Cardiac muscle cell (in vitro differentiated cells and primary cell): ENCODE results near the gene SLC9A3. TPM values are rescaled to one million over a fixed set of nuclear protein-coding genes. Genes with fewer than 3 reads are reported as not detected.

ENCODE experiments used
- DNase-seq, 2 donors: peaks; one replicate each; pipeline versions ENCODE4 v3.0.0 to v3.0.0-alpha.2; 2010 to 2017; ENCODE audit warnings: low read depth in 1 of 2, low spot score in 1 of 2
- H3K27ac ChIP-seq: fragments of 200-600 bp; sonication (generic); 2 replicates; pipeline ENCODE4 v1.5.1; 2016
- H3K27me3 ChIP-seq: fragments of 200-600 bp; sonication (generic); 2 replicates; pipeline ENCODE4 v1.6.0; 2016; ENCODE audit warnings: control low read depth
- H3K36me3 ChIP-seq: fragments of 200-600 bp; sonication (generic); 2 replicates; pipeline ENCODE4 v1.5.1; 2016; ENCODE audit warnings: control low read depth
- H3K4me1 ChIP-seq: fragments of 200-600 bp; sonication (generic); 2 replicates; pipeline ENCODE4 v1.8.1; 2017; ENCODE audit warnings: low read depth, mild to moderate bottlenecking, mixed run types
- H3K4me3 ChIP-seq: fragments of 200-600 bp; sonication (generic); 2 replicates; pipeline ENCODE4 v1.5.1; 2016; ENCODE audit warnings: mild to moderate bottlenecking
- H3K9me3 ChIP-seq: fragments of 200-600 bp; sonication (generic); 2 replicates; pipeline ENCODE4 v1.5.1; 2017; ENCODE audit warnings: low read depth, mild to moderate bottlenecking, control low read depth
- CTCF ChIP-seq: IDR thresholded peaks from 2 replicates; pipeline ENCODE4 v1.5.1; 2012; ENCODE audit warnings: low read depth, mild to moderate bottlenecking, low read length
- polyA plus RNA-seq: library from polyadenylated mRNA; unstranded; fragments of >200 nt; fragmentation: Nextera tagmentation; extraction: Ambion mirVana; gene quantifications from 2 replicates; pipeline ENCODE4 v1.2.1, GENCODE V29; 2016
- total RNA-seq: library from RNA; depleted of rRNA; stranded (reverse); fragments of >200 nt; gene quantifications from 2 replicates; pipeline ENCODE4 v1.2.3, GENCODE V29; 2016

The SLC9A3 gene
- total and polyA plus RNA-seq, 2 experiments from 2014 or later, result 4.8 to 15.3 TPM

DNA sequence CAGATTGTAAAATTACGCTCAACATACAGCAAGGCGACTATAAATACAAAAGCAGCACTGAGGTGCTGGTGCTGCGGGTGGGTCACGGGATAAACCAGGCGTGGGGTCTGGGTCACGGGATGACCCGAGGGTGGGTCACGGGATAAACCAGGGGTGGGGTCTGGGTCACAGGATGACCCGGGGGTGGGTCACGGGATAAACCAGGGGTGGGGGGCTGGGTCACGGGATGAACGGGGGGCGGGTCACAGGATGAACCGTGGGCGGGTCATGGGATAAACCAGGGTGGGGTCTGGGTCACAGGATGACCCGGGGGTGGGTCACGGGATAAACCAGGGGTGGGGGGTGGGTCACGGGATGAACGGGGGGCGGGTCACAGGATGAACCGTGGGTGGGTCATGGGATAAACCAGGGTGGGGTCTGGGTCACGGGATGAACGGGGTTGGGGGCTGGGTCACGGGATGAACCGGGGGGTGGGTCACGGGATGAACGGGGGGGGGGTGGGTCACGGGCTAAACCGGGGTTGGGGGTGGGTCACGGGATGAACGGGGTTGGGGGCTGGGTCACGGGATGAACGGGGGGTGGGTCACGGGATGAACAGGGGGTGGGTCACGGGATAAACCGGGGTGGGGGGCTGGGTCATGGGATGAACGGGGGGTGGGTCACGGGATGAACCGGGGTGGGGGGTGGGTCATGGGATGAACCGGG is 30.2 kb upstream of the SLC9A3 start:
- no peaks in the 10 kb centered on the region for H3K4me1 ChIP-seq
- no peaks in the 10 kb centered on the region for H3K9me3 ChIP-seq
- H3K27ac ChIP-seq, result no peak overlapping the region
- H3K27me3 ChIP-seq, result peaks cover 17% of the 10 kb centered on the region
- DNase-seq, result no peak
- H3K4me3 ChIP-seq, result no peak overlapping the region
- H3K36me3 ChIP-seq, result no peaks in the 10 kb centered on the region
- no peak for TF ChIP-seq CTCF

DNA sequence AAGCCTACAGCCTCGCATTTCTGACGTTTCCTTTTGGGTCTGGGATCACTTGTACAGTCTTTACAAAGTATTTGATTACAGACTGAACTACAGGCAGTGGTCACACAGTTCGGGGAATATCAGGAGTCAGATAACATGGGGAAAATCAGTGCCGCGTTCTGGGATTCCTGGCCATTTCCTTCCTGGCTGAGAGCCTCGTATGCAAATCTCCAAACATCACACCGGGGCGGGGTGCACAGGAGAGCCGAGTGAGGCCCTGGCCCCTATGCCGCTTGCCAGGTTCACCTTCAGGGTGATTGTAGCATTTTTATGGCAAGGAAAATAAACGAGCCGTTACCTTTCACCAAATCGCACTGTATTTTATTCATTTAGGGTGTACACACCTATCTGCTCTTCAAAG is 29.6 kb upstream of the SLC9A3 start:
- H3K4me1 ChIP-seq, result no peaks in the 10 kb centered on the region
- no peaks in the 10 kb centered on the region for H3K36me3 ChIP-seq
- DNase-seq, result no peak
- H3K27me3 ChIP-seq, result peaks cover 17% of the 10 kb centered on the region
- TF ChIP-seq CTCF, result no peak
- H3K27ac ChIP-seq, result no peak overlapping the region
- no peaks in the 10 kb centered on the region for H3K9me3 ChIP-seq
- H3K4me3 ChIP-seq, result no peak overlapping the region

GRCh38 chr5:551406-551805 is 27.2 kb upstream of the SLC9A3 start:
- TF ChIP-seq CTCF, result no peak
- Histone ChIP-seq H3K27ac (no peak overlapping the region), H3K4me1 (no peaks in the 10 kb centered on the region), H3K36me3 (no peaks in the 10 kb centered on the region), H3K4me3 (no peak overlapping the region), H3K27me3 (peaks cover 17% of the 10 kb centered on the region), H3K9me3 (no peaks in the 10 kb centered on the region)
- no peak for DNase-seq

DNA sequence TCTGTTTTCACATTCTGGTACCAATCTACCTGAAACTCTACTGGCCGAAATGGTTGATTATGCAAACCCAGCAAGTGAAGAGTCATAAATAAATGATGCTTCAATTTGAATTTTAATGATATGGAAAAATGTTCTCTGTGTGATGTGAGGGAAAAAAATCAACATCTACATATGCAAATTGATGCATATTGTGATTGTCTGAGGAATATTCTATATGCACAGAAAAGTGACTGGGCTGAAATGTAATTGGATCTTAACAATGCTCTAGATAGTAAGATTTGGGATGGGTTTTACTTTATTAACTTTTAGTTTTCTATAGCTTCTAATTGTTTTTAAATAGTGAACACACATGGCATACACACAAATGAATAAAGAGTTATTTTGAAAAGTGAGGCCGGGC is 25.0 kb upstream of the SLC9A3 start:
- Histone ChIP-seq H3K27me3 (peaks cover 17% of the 10 kb centered on the region), H3K4me3 (no peak overlapping the region), H3K9me3 (no peaks in the 10 kb centered on the region), H3K4me1 (no peaks in the 10 kb centered on the region), H3K27ac (no peak overlapping the region), H3K36me3 (no peaks in the 10 kb centered on the region)
- TF ChIP-seq CTCF, result no peak
- DNase-seq, result no peak

- no peaks in the 10 kb centered on the region for H3K4me1 ChIP-seq
- H3K4me3 ChIP-seq, result no peak overlapping the region
- peaks cover 17% of the 10 kb centered on the region for H3K27me3 ChIP-seq
- H3K36me3 ChIP-seq, result no peaks in the 10 kb centered on the region
- H3K27ac ChIP-seq, result no peak overlapping the region
- no peaks in the 10 kb centered on the region for H3K9me3 ChIP-seq
- no peak for TF ChIP-seq CTCF
- no peak for DNase-seq
Observed at GRCh38 chr5:548256-548655, 24.0 kb upstream of the SLC9A3 start.
